HG03354 (cell line): ENCODE measurements around the gene BCDIN3D.
A peak's percentile ranks its signal among the peaks of the same experiment; 100 is the strongest.
"Not testable (repeated sequence)": the region's sequence is repeated elsewhere in the genome, so short reads cannot be mapped to it uniquely, and the experiment has no call there.

Source experiments
- ATAC-seq: cut with Tn5 transposase; IDR thresholded peaks from one replicate; pipeline ENCODE4 v1.9.1; 2021; ENCODE audit warnings: mild to moderate bottlenecking; ENCODE audit not compliant: unreplicated experiment, poor library complexity, severe bottlenecking

Gene BCDIN3D, protein sequence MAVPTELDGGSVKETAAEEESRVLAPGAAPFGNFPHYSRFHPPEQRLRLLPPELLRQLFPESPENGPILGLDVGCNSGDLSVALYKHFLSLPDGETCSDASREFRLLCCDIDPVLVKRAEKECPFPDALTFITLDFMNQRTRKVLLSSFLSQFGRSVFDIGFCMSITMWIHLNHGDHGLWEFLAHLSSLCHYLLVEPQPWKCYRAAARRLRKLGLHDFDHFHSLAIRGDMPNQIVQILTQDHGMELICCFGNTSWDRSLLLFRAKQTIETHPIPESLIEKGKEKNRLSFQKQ

DNA sequence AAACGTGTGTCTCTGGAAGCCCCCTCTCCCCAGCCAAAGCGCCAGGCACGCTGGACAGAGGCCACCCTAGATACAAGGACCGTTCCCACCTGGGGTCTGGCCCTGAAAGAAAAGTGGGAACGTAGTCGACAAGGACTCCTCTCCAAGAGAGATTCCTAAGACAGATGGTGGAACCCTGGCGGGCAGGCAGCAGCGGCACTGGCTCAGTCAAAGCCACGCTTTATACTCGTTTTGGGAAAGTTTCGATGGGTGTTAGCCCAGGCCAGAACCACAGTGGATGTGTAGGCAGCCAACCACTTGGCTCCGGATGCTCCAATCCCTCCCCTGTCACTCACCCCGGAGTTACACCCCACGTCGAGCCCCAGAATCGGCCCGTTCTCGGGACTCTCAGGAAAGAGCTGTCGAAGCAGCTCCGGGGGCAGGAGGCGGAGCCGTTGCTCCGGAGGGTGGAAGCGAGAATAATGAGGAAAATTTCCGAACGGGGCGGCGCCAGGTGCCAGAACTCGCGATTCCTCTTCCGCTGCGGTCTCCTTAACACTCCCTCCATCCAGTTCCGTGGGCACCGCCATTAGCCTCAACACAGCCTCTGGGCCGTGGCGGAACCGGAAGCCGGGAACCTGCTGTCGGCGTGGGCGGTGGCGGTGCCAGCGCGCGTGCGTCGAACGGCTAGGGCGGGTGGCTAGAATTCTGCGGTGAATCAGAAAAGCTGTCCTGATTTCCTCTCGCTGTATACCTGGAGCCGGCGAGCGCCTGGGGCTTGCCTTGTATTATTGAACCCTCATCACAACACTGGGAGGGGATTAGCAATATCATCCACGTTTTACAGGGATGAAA lies at the start of gene BCDIN3D:
Gene BCDIN3D (minus strand): TSS at position 588 of the 834 bp plus-strand sequence. CDS start 19 bp downstream, at position 569.
- ATAC-seq = peak; percentile 91

DNA sequence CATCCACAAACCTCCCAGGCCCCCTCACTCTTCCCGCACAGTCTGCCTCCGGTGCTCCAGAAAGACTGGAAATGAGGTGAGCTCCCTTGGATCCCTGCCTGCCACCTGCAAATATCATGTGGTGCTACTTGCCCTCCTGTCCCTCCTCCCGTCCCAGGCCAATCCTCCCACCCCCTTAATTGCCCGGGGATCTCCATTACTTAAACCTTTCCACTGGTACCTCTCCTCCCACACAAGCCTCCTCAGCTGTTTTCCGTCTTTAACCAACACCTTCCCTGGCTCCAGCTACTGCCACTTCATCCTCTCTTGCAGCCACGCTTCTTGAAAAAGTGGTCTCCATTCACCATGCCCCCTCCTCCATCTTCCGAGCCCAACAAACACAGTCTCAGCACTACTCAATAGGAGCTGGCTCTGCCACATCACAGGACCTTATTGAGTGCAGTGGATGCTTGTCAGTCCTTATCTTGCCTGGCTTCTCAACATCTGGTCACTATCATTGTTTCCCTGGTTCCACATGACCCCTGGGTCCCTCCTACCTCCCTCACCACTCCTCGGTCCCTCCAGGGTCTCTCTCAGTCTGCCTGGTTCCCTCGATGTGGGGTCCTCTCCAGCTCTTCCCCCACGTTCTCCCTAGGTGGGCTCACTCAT lies 49.3 kb upstream of the BCDIN3D start:
- ATAC-seq = no peak

DNA sequence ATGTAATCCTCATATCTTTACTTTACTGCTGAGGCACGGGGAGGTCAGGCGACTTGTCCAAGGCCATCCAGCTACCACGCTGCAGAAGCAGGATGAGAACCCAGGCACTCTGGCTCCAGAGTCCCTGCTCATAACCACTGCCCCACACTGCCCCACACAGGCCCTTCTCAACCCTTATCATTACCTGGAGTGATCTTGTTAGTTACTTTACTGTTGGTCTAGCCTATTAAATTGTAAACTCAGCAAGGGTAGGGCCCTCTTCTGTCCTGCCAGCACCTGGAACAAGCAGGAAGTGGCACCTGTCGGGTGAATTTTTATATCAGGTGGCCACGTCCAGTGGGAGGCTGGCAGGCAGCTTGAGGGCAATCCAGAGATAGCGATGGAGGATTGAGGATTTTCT lies 48.6 kb upstream of the BCDIN3D start:
- no peak for ATAC-seq

DNA sequence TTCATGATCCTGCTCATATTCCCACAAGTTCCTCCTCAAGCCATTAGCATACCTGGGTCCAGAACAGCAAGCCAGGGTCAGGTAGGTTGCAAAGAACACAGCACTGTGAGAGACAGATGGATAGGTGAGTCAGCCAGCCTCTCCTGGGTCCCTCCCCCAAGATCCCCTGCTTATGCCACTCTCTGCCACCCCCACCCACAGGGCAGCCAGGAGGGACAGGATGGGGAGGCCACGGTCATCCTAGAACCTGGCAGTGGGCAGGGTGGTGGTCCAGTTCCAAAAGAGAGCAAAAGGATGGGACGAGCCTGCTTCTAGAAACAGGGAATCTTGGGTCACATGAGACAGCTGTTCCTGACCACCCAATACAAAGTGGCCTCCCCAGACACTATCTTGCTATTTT lies 48.1 kb upstream of the BCDIN3D start:
- ATAC-seq = no peak

DNA sequence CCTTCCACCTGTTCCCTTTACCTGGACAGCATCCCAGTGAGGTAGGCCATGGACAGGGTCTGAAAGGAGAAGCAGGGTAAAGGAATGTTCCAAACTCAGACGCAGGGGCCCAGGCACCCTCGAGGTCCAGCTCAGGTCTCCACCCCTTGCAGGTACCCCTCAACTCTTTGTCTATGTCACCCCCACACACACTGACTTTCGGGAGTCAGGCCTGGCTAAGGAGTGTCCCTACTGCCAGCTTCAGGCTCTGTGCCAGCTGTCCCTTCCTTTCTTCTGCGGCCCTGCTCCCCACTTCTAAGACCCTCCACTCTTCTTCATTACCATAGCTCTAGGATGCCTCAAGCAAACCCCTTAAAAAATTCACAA lies 47.2 kb upstream of the BCDIN3D start:
- ATAC-seq = no peak

DNA sequence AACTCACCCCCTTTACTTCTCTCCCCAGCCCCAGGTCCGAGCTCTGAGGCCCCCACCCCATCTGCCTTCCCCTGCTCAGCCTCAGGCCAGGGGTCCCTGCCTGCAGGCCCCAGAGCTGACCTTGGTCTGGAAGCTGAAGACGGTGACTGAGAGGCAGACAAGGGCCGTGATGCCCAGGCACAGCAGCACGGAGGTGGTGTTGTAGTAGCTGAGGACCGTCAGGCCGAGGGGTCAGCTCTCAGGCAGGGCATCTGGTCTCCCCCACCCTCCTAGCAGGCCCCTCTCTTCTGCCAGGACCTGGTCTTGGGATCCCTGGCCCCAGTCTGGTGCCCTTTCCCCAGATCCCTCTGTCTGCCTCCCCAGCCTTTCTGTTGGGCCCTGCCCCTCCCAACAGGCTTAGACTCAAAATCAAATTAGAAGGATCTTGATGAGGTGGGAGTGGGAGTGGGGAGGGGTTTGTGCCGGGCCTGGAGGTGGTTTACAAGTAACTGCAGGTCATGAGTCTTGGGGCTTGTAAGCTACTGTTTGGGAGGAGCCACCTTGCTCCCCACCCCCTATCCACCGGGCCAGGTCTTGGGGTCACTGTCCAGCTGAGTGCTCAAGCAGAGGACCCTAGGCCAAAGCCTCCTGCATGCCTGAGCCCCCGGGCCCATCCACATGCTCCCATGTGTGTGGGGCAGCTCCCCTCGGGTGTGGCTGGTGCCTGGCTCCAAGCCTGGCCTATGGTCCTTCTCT lies 46.6 kb upstream of the BCDIN3D start:
- ATAC-seq = no peak

DNA sequence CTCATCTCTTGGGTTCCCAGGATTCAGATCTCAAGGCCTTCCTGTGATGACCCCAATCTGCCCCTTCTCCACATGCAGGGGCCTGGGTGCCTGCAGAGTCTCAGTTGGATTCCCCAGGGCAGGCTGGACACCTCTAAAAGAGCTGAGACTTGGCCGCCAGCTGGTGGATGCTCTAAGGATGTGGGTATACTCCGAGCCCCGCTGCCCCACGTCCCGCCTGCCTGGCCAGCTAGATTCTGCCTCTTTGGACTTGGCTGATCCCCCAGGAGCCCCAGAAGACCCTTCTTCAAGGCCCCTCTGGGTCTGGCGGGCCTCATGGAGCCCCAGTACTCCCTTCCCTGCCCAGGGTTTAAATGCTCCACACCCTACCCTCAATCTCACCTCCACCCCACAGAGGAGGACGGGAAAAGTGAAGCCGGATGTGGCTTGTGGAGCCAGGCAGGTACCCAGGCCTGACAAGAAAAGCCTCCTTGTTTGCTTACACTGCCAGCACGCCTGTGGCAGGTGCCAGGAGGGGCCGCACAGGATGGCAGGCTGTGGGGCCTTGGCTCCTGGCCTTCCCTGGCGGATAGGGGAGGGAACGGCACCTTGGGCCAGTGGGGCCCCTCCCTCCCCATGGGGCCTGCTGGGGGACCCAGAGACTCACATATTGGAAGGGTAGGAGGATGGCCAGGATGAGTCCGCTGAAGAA lies 45.7 kb upstream of the BCDIN3D start:
- no peak for ATAC-seq

DNA sequence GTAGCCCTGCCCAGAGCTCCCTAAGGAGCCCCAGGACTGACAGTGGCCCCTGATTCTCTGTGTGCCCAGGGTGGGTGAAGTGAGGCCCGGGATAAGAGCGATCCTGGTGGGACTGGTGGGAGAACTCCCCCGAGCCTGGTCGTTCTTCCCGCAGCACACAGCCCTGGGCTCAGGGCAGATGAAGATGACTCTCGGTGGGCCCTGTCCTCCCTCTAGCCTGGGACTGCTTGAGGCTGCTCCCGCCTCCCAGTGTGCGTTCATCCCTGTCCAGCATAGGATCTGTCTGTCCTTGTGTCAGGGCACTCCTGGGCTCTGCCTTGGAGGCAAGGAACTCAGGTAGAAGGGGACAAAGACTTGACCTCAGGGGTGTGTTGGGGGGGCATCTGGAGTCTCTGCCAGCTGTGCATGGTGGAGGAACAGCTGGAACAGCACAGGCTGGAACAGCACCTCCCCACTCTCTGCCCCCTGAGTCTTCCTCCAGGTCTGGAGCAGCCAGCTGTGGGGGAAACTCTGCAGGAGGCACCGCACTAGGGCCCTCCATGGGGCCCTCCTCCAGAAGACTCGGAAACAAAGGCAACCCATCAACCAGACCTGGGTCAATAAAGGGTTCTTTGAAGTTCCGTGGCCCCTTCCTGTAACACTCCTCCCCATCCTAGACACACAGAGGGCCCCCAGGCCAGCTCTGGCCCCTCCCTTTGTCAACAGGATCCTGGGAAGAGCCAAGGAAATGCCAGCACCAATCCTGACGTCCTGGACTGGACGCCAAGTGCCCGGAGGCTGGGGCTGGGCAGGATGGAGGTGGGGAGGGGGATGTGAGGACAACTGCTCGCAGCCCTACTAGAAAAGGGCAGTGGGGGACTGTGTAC lies 44.9 kb upstream of the BCDIN3D start:
- ATAC-seq = no peak

DNA sequence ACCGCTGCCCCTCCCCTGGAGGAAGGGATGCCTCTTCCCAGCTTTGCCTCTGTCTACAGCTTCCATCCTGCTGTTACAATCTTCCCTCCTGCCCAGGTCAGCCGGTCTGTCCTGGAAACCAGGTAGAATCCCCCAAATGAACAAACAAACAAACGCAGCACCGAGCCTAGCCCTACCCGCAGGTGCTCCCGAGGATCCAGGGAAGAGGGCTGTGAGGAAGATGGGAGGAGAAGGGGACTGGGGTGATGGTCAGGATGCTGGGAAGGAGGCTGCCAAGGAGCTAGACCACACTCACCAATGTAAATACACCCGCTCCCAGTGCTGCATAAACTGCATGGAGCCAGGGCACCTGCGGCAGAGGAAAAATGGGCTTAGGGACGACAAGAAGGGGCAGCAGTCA lies 44.2 kb upstream of the BCDIN3D start:
- ATAC-seq = no peak

DNA sequence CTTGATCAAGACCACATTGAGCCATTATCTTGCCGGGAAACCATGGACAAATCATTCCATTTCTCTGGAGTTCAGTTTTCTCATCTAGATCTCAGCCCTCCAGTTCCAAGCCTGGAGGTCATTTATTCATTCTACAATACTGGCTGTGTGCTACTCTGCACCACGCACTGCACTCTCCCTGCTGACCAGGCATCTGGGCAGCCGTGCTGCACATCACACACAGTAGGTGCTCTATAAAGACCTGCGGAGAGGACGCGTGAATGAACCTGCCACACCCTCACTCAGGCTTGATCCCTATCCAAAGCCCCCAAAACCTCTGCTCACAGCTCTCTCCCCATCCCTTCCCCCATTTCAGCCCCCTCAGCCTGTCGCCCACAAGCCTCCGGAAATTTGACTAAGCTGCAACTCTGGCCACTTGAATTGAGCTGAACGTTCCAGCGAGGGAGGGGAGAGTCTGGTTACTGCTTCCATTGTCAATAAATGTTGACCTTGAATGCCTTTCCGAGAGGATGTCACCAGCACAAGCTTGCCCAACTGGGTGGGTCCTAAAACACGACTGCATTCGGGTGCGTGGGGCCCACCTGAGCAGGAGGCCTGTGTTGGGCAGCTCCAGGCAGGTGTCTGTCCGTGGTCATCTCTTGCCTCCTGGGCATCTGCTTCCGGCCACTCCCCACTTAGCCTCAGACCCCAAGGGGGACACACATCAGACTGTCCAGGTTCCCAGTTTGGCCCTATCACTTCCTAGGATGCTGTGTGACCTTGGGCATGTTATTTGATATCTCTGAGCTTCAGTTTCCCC lies 43.0 kb upstream of the BCDIN3D start:
- no peak for ATAC-seq

DNA sequence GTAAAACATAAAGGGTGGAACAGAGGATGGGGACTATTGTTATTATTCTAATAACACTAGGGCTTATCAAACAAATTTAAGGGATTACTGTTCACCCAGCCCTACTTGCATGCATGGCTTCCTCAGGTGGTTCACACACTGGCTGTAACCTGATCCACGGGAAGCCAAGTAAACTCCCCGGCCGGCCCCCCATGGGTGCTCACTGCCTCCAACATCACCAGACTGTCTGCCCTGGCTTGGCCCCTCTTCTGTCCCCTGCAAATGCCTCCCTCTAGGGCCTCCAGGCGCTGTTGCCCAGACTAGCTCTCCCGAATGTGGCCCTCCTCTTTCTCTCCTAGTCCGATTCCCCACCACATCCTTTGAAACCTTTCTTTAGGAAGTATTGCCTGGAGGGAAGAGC lies 42.2 kb upstream of the BCDIN3D start:
- no peak for ATAC-seq

DNA sequence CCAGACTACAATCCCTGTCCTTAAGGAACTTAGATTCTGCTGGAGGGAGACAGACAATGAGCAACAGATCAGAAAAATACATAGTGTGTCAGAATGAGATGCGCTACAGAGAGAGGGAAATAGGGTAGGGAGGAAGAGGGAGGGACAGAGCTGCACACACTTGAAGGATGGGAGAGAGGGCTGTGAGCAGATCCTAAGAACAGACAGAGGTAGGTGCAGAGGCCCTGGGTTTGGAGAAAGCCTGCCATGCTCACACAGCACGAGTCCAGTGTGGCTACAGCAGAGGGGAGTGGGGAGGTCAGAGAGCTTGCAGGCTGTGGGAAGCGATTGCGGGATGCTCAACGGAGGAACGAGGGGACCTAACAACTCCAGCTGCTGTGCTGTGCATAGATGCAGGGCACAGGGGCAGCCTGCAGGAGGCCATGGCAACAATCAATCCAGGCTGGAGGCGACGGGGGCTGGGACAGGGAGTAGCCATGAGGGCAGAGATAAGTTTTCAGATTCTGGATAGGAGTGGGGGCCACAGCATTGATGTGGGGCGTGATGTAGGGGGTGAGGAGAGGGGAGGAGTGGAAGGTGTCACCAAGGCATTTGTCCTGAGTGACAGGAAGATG lies 40.1 kb upstream of the BCDIN3D start:
- ATAC-seq = no peak

DNA sequence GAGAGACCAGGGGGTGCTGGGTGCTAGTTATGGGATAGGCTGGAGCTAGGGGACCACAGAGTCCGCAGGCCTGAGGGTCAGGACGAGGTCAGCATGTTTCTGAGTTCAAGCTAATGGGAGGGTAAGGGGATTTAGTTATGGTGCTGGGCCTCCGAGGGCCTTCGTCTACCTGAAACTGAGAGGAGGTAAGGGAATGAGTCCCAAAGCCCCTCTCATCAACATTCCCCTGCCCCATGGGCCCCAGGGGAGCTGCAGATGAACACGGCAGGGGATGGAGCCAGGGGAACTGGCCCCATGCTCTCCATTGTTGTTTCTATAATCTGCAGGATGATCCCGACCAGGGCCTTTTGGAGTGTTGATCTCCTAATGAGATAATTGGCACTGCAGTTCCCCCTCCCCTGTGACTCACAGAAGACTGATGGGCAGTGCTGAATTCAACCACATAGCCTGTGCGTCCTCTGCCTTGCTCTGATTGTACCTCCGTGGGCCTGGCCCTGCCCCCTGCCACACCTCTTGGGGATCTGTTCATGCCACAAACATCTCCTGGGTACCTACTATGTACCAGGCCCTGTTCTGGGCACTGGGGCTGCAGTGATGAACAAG lies 39.4 kb upstream of the BCDIN3D start:
- no peak for ATAC-seq

DNA sequence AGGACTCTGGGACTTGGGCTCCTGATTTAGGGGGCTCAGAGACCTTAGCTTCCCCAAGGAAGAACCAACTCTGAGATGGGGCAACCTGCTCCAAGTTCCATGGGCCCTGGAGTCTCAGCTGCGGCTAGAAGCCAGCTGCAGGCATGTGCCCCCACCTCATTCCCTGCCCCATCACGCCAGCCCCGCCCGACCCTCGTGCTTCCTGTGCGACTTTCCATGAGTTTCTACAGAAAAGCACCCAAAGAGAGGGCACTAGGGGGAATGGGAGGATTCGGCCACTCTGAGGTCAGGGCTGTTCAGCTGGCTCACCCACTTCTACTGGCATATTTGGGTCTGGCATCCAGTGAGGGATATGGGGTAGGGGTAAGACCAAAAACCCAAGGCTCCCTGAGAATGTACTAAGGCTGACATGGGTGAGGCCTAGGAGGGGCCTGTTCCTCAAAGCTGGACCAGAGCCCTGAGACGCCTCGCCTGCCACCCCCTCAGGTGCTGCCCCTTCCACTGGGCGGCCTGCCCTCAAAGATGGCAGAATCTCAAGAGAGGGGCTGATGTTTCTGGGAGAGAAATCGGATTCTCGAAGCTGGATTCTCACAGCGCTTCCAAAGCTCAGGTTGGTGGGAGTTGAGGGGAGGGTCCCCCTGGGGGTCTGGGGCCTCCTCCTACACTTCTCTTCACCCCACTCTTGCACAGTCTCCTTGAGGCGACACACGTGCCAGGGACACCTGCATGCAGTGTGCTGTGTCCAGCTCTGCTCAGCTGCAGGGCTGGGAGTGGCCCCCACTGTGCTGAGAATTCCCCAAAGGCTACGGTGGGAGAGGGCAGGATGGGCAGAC lies 38.7 kb upstream of the BCDIN3D start:
- ATAC-seq = no peak

DNA sequence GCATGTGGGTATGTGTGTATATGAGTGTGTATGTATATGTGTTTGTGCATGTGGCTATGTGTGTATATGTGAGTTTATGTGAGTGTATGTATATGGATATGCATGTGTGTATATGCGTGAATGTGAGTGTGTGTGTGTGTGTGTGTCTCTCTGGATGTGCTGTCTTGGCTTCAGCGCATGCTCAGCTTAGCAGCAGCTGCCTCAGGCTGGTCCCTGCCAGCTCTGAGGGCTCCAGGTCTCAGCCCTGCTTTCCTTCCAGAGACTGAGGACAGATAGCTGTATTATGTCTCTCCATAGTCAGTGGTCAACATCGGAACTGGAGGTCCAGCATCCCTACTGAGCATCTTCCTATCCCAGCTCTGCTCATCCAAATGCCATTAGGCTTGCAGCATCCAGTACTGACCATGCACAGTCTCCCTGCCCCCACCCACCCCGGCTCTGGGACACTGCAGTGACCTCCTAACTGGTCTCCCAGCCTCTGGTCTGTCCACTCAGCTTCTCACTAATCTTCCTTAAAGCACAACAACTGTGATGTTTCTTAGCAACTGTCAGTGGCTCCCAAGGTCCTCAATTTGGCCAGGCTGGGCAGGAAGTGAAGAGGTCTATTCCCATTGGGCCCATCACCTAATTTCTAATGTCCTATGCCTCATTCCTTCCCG lies 38.0 kb upstream of the BCDIN3D start:
- no peak for ATAC-seq

DNA sequence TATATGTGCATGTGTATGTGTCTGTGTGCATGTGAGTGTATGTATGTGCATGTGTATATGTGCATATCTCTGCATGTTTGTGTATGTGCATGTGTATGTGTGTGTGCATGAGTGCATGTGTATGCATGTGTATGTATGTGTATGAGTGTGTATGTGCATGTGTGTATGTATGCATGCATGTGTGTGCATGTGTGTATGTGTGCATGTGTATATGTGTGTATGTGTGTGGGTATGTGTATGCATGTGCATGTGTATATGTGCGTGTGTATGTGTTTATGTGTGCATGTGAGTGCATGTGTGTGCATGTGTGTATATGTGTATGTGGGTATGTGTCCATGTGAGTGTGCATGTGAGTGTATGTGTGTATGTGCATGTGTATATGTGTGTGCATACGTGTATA lies 36.2 kb upstream of the BCDIN3D start:
- ATAC-seq = not testable (repeated sequence)
